ENCODE measurements around the gene IQSEC3.
A peak's percentile ranks its signal among the peaks of the same experiment; 100 is the strongest.
"Not testable (repeated sequence)": the region's sequence is repeated elsewhere in the genome, so short reads cannot be mapped to it uniquely, and the experiment has no call there.

Gene IQSEC3

GRCh38 chr12:203074-203461 is 136.5 kb downstream of the IQSEC3 start:
- no peak for DNase-seq

GRCh38 chr12:203462-204260 is 137.1 kb downstream of the IQSEC3 start:
- DNase-seq = no peak

- no peak for DNase-seq
Observed at GRCh38 chr12:204261-204678, 137.7 kb downstream of the IQSEC3 start.

DNA sequence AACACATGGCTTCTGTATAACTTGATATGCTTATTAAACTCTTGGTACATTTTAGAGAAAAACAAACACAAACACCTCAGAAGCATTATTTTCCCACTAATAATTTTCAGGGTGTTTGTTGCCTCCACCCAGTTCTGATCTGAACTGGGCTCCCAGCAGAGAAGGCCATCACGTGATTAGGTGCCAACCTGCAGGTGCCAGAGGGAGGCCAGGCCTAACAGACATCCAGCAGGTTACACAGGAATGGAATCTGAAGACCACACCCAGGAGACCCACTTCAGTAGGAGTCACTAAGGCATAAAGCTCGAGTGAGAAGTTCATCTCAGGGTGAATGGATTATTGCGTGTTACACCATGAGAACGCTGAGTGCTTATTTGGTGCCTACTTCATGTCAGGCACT is 138.5 kb downstream of the IQSEC3 start:
- no peak for DNase-seq

GRCh38 chr12:206746-207440 is 140.3 kb downstream of the IQSEC3 start:
- DNase-seq = no peak

DNA sequence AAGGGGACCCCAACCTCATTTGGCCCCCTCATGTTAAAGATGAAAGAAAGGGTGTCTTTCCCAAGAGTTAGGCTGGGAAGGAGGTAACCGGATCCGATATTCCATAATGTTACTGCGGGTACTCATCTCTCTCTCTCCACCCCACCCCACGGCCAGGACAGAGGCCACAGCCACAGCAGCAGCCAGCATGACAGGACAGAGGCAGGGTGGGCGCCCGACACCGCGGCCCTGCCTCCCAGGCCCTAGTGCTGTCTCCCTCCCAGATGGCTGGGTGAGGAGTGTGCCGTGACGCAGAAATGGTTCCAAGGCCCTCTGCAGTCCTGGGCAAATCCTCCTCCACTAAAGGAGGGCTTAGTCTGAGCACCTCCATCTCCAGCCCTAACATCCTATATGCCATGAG is 141.2 kb downstream of the IQSEC3 start:
- DNase-seq = no peak

GRCh38 chr12:208813-209212 is 142.2 kb downstream of the IQSEC3 start:
- DNase-seq = no peak

DNA sequence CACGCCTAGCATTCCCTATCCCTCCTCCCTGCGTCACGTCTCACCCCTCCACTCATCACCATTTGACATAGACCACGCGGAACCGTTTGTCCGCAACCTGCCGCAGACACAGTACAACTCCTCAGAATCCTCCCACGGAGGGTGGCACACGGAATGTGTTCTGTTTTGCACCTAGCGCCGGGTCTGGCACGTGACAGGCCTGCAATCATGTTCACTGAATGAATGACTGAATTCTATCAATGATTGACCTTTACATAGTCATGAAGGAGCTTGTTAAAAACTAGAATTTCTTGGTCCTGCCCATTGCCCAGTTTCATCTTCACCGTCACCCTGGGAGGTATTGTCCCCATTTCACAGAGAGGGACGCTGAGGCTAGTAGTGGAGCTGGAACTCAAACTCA is 142.7 kb downstream of the IQSEC3 start:
- DNase-seq = no peak

DNA sequence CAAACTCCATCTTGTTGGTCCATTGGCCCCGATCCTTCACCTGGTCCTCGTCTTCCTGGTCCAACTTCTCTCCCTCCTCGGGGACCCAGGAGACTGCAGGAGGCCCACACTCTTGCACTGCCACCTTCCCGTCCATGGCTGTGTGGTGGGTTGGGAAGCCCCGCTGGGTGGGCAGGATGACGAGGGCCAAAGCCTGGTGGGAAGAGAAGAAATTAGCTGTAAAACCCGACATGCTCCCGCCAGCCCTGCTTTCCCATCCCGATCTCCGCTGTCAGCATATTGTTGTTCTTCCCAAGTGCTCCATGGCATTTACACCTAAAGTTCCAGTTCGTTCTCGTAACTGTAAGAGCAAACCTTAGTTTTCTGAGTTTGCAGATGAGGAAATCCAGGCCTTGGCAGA is 143.3 kb downstream of the IQSEC3 start:
- no peak for DNase-seq

GRCh38 chr12:210277-211141 is 143.9 kb downstream of the IQSEC3 start:
- DNase-seq = no peak

- DNase-seq = no peak
Observed at GRCh38 chr12:211142-211465, 144.5 kb downstream of the IQSEC3 start.

GRCh38 chr12:211639-212414 is 145.3 kb downstream of the IQSEC3 start:
- DNase-seq = no peak

GRCh38 chr12:212415-212714 is 145.8 kb downstream of the IQSEC3 start:
- peak; percentile 10 to 28 for DNase-seq

- DNase-seq = no peak
Observed at GRCh38 chr12:212715-213526, 146.4 kb downstream of the IQSEC3 start.

- no peak for DNase-seq
Observed at GRCh38 chr12:213527-213932, 147.0 kb downstream of the IQSEC3 start.

DNA sequence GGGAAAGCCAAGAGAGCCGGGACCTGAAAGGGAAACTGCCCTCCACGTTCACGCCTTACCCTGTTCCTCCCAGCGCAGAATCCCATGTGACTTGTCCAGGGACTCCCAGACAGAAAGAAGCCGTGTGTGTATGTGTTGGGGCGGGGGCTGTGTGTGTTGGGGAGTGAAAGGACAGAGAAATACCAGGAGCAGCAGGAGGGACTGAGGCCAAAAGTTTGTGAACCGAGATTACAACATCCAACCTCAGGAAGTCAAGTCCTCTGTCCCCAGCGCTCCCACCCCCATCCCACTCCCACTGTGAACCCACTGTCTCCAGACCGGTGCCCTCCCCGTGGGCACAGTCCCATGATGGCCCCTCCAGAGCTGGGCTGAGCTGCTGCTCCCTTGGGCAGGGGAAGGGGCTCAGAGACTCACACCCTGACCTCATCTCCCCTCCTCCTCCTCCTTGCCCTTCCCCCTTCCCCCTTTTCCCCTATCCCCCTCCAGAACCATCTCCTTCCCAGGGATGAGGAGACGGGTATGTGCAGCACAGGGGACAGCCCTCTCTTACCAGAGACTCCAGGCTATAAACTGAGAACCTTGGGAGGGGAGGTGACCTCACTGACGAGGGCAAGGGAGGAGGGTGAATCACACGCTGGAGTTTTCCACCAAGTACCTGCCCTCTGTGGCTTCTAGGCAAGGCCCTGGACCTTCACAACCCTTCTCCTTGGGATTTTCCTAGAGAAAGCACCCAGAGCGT is 147.6 kb downstream of the IQSEC3 start, which contains the start of gene SLC6A12:
SLC6A12 (minus strand) TSS at position 155 of the 739 bp plus-strand sequence. CDS start 4,171 bp downstream, outside the sequence.
- no peak for DNase-seq

GRCh38 chr12:215116-215515 is 148.5 kb downstream of the IQSEC3 start:
- DNase-seq = no peak

DNA sequence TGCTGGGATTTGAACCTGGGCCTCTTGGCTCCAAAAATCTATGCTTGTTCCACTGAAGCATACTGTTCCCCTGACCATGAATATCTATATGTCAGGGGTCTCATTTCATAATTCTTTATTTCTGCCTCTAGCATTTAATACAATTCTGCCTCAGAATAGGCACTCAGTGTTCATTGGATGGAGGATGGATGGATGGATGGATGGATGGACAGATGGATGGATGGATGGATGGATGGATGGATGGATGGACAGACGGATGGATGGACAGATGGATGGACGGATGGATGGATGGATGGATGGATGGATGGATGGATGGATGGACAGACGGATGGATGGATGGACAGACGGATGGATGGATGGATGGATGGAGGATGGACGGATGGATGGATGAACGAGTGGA is 150.5 kb downstream of the IQSEC3 start:
- not testable (repeated sequence) for DNase-seq

DNA sequence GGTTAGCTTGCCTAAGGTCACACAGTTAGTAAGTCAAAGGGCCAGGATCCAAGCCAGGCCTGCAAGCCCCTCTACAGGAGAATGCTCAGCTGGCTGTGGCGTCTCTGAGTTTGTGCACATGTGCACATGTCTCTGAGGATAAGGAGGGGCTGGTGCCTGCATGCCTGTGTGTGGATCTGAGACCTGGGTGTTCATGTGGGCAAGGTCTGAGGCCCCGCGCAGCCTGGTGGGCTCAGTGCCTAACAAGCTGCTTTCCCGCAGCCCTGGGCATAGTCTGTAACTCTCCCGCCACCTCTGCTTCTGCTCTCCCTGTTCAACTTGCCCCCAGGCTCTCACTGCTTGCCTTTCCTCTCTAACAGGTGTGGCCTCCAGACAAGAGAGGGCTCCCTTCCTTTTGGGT is 151.7 kb downstream of the IQSEC3 start:
- DNase-seq = no peak

GRCh38 chr12:218728-219590 is 152.4 kb downstream of the IQSEC3 start:
- no peak for DNase-seq

Measured in AML-193 (cell line).